ENCODE data around the gene RSAD2. TPM values are rescaled to one million over a fixed set of nuclear protein-coding genes. Genes with fewer than 3 reads are reported as not detected.

The RSAD2 gene
- total RNA-seq, 1 experiment from 2014 or later = 37.2 TPM

DNA sequence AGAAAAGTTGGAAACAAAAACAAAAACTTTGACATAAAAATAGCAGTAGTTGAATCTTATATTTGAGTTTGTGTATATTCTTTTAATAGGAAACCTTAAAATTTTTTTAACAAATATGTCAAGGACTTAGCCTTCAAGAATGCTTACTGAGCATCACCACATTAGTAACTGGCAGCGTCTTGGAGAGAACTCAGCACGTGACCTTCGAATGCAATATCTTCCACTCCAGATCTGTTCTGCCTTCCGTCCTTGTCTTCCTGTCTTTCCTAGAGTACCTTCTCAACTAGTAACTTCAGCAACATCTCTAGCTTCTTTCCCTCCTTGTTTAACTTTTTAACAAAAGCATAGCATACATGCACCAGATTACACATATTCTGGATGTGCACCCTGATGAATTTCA is 972 bp downstream of the RSAD2 start:
- DNase-seq = no peak
- Mint-ChIP-seq H3K27me3 (ENCODE audit: unreplicated experiment) (peaks cover 2% of the 10 kb centered on the region), H3K27ac (ENCODE audit: unreplicated experiment) (no peak overlapping the region), H3K36me3 (ENCODE audit: insufficient read depth, unreplicated experiment) (peaks cover 7% of the 10 kb centered on the region), H3K4me1 (ENCODE audit: low read depth, unreplicated experiment) (peaks cover 16% of the 10 kb centered on the region), H3K4me3 (ENCODE audit: low read depth, unreplicated experiment) (peak overlapping the region; percentile 70), H3K9me3 (ENCODE audit: low read depth, unreplicated experiment) (peaks cover 4% of the 10 kb centered on the region)
- TSS peak; percentile 53 for BruUV-seq (replicated peaks)
- CTCF ChIA-PET = no interaction called here
- TF ChIP-seq, protein P1, sequence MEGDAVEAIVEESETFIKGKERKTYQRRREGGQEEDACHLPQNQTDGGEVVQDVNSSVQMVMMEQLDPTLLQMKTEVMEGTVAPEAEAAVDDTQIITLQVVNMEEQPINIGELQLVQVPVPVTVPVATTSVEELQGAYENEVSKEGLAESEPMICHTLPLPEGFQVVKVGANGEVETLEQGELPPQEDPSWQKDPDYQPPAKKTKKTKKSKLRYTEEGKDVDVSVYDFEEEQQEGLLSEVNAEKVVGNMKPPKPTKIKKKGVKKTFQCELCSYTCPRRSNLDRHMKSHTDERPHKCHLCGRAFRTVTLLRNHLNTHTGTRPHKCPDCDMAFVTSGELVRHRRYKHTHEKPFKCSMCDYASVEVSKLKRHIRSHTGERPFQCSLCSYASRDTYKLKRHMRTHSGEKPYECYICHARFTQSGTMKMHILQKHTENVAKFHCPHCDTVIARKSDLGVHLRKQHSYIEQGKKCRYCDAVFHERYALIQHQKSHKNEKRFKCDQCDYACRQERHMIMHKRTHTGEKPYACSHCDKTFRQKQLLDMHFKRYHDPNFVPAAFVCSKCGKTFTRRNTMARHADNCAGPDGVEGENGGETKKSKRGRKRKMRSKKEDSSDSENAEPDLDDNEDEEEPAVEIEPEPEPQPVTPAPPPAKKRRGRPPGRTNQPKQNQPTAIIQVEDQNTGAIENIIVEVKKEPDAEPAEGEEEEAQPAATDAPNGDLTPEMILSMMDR (IDR thresholded peaks at IDR 0.05; ENCODE audit: unreplicated experiment) = no peak
- intact Hi-C loops (cut with micrococcal nuclease; ENCODE audit: unreplicated experiment) = no loop called here

DNA sequence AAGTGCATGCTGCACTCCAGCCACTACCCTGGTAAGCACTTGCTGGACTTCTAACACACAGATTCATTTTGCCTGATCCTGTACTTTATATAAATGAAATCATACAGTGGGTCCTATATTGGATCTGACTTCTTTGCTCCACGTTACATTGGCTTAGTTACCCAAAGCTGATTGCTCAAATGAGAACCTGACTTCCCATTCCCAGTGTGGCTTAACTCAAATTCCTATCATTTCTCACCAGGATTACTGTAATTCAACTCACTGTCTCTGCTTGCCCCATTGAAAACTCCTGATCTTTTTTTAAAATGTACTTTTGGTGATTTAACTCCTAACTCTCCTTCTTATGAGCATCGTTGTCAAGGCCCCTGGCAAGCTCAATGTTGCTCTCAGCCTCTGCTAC is 1.4 kb downstream of the RSAD2 start:
- H3K27me3 Mint-ChIP-seq (ENCODE audit: unreplicated experiment) = peaks cover 6% of the 10 kb centered on the region
- peaks cover 16% of the 10 kb centered on the region for H3K4me1 Mint-ChIP-seq (ENCODE audit: low read depth, unreplicated experiment)
- no peak overlapping the region for H3K27ac Mint-ChIP-seq (ENCODE audit: unreplicated experiment)
- intact Hi-C loops (cut with micrococcal nuclease; ENCODE audit: unreplicated experiment) = no loop called here
- TF ChIP-seq, protein P1 (IDR thresholded peaks at IDR 0.05; ENCODE audit: unreplicated experiment) = no peak
- peaks cover 4% of the 10 kb centered on the region for H3K9me3 Mint-ChIP-seq (ENCODE audit: low read depth, unreplicated experiment)
- CTCF ChIA-PET = no interaction called here
- H3K36me3 Mint-ChIP-seq (ENCODE audit: insufficient read depth, unreplicated experiment) = peaks cover 7% of the 10 kb centered on the region
- peak overlapping the region; percentile 3 for H3K4me3 Mint-ChIP-seq (ENCODE audit: low read depth, unreplicated experiment)
- no peak for DNase-seq
- BruUV-seq (replicated peaks) = no TSS peak

DNA sequence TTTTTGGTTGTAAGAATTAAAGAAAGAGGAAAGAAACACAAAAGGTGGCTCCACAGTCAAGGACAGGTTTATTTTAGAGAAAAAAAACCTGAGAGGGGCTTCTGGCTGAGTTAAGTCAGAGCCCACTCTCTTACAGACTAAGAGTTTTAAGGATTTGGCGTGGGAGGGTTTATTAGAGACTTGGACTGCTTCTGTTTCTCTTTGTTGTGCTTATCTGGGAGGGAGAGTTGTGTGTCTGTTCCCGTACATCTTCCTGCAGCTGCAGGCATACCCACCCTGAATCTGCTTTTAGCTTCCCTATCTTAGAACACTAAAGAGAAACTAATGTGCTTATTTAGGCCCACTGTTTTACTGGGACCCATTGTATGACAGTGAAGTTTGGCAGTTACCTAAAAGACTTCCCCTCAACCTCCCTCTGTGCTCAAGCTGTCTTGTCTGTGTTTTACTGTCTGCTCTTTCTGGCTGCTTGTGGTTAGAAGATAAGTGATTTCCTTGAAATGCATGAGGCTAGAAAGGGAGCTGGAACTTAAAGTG is 2.7 kb downstream of the RSAD2 start:
- DNase-seq = no peak
- Mint-ChIP-seq H3K9me3 (ENCODE audit: low read depth, unreplicated experiment) (peaks cover 4% of the 10 kb centered on the region), H3K27me3 (ENCODE audit: unreplicated experiment) (peaks cover 15% of the 10 kb centered on the region), H3K36me3 (ENCODE audit: insufficient read depth, unreplicated experiment) (peaks cover 7% of the 10 kb centered on the region), H3K27ac (ENCODE audit: unreplicated experiment) (no peak overlapping the region), H3K4me3 (ENCODE audit: low read depth, unreplicated experiment) (no peak overlapping the region), H3K4me1 (ENCODE audit: low read depth, unreplicated experiment) (peaks cover 16% of the 10 kb centered on the region)
- intact Hi-C loops (cut with micrococcal nuclease; ENCODE audit: unreplicated experiment) = no loop called here
- BruUV-seq (replicated peaks) = no TSS peak
- TF ChIP-seq, protein P1 (IDR thresholded peaks at IDR 0.05; ENCODE audit: unreplicated experiment) = no peak
- CTCF ChIA-PET = no interaction called here

DNA sequence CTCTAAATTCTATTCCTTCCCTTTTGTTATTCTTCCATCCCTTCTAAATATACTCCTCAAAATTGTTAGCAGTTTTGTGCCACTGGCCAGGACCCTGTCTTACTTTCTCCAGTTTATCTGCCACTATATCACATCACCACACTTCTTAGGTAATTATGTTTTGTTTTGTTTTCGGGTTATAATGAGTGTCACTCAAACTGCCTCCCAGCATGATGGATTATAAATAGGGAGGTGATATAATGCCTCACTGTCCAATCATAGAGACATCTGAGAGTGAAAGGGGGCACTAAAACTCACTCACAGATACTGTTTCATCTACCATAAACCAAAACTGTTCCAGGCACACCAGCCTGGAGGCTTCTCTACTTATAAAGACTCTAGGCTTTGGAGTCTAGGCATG is 3.5 kb downstream of the RSAD2 start:
- BruUV-seq (replicated peaks) = no TSS peak
- peaks cover 15% of the 10 kb centered on the region for H3K27me3 Mint-ChIP-seq (ENCODE audit: unreplicated experiment)
- H3K4me3 Mint-ChIP-seq (ENCODE audit: low read depth, unreplicated experiment) = no peak overlapping the region
- peaks cover 4% of the 10 kb centered on the region for H3K9me3 Mint-ChIP-seq (ENCODE audit: low read depth, unreplicated experiment)
- peaks cover 7% of the 10 kb centered on the region for H3K36me3 Mint-ChIP-seq (ENCODE audit: insufficient read depth, unreplicated experiment)
- TF ChIP-seq, protein P1 (IDR thresholded peaks at IDR 0.05; ENCODE audit: unreplicated experiment) = no peak
- no peak overlapping the region for H3K27ac Mint-ChIP-seq (ENCODE audit: unreplicated experiment)
- H3K4me1 Mint-ChIP-seq (ENCODE audit: low read depth, unreplicated experiment) = peaks cover 16% of the 10 kb centered on the region
- no peak for DNase-seq
- intact Hi-C loops (cut with micrococcal nuclease; ENCODE audit: unreplicated experiment) = no loop called here
- CTCF ChIA-PET = no interaction called here
